ENCODE data around the gene DDX51. TPM values are rescaled to one million over a fixed set of nuclear protein-coding genes. Genes with fewer than 3 reads are reported as not detected.
"Not testable (repeated sequence)": the region's sequence is repeated elsewhere in the genome, so short reads cannot be mapped to it uniquely, and the experiment has no call there.

DDX51 gene
- total and polyA plus RNA-seq, 2 of the 4 experiments (the other 2 are of a cell fraction): 3.8 to 14.5 TPM

- WGBS, 2 experiments (ENCODE audit: extremely low coverage in 2 of 2, insufficient read length in 1 of 2): no CpG with 5 or more reads among the region's 39 CpGs
- H3K14ac ChIP-seq (replicated peaks; ENCODE audit: low read depth, low read length); H3K9me3 ChIP-seq (ENCODE audit: control insufficient read depth, insufficient read depth, low read length); H2AK9ac ChIP-seq (replicated peaks; ENCODE audit: low read depth, low read length, poor library complexity); H3K4me2 ChIP-seq (ENCODE audit: low read depth, low read length); H2AK5ac ChIP-seq (ENCODE audit: low read depth, low read length); H2BK5ac ChIP-seq (ENCODE audit: low read depth, low read length, poor library complexity, severe bottlenecking); H3K23ac ChIP-seq (ENCODE audit: low read depth, low read length); H3K27ac ChIP-seq (ENCODE audit: insufficient read depth, low read length); in situ Hi-C loops (cut with MboI; ENCODE audit: low sequenced_read_pairs); H3K9ac ChIP-seq (ENCODE audit: low read depth, low read length); H2BK120ac ChIP-seq (ENCODE audit: low read depth, low read length); H3K79me1 ChIP-seq (ENCODE audit: low read depth in 1 of 2, low read length in 2 of 2); POLR2A ChIA-PET (ENCODE audit: unreplicated experiment); H3K56ac ChIP-seq (ENCODE audit: extremely low read depth, insufficient read depth, low read length); H2BK20ac ChIP-seq (ENCODE audit: low read depth, low read length); intact Hi-C loops (cut with micrococcal nuclease); H3K4me3 ChIP-seq (ENCODE audit: insufficient read depth, low read depth, low read length); H4K20me1 ChIP-seq (ENCODE audit: insufficient read depth, low read length); H3K18ac ChIP-seq (ENCODE audit: low read depth, low read length); H4K5ac ChIP-seq (ENCODE audit: low read depth, low read length); H3K27me3 ChIP-seq (ENCODE audit: control insufficient read depth, insufficient read depth, low read length); H2BK15ac ChIP-seq (ENCODE audit: low read depth, low read length); H2AFZ ChIP-seq (replicated peaks; ENCODE audit: low read length, poor library complexity); H3K4ac ChIP-seq (ENCODE audit: low read depth, low read length); BruUV-seq (replicated peaks); dilution Hi-C loops (cut with HindIII; ENCODE audit: low sequenced_read_pairs, unreplicated experiment); ATAC-seq (ENCODE audit: low read depth); H3K4me1 ChIP-seq (ENCODE audit: control insufficient read depth, insufficient read depth, low read length); H3K9me1 ChIP-seq (ENCODE audit: insufficient read depth, low read length); DNase-seq; H4K91ac ChIP-seq (ENCODE audit: insufficient read depth, low read depth, low read length); CTCF ChIA-PET; H4K8ac ChIP-seq (ENCODE audit: low read depth in 2 of 2, low read length in 2 of 2): not testable (repeated sequence)
- peaks cover 17% of the 10 kb centered on the region for H3K36me3 ChIP-seq (ENCODE audit: control insufficient read depth, insufficient read depth, low read length)
These were observed 9.4 kb downstream of the DDX51 start for GRCh38 chr12:132134653-132135183.
